NAMALWA (cell line): ENCODE data around the gene PDE4B.
A peak's percentile ranks its signal among the peaks of the same experiment; 100 is the strongest.

Experiments used
- DNase-seq: peaks from one replicate; pipeline ENCODE4 v3.0.0-alpha.2; 2015; ENCODE audit warnings: low spot score

Gene PDE4B

DNA sequence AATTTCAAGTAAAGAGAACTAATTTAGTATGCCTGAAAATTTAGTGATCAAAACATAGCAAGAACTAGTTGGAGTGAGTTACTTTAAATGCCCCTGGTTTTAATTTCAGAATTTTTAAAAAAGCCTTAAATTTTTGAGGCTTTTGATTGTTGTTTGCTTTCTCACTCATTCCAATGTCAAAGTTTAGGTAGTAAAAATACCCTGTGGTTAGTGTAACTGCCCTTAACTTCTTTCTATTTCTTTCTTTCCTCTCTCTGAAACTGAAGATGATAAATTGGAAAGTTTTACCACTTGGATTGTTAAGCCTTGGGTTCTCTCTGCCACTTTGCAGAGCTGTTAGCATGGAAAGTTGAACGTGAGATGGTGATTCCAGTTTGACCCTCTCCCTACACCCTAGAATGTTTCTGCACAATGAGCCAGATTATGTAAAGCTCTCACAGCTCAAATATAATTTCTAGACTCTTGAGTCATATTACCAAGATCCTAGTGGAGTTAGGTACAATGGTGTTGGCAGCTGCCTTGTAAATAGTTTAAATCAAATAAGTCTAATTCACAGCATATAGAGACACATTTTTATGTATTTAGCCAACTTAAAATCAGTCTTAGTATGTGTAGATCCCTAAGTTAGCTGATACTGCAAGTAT, 548.9 kb downstream of the PDE4B start:
- no peak for DNase-seq

- no peak for DNase-seq
Observed at GRCh38 chr1:66342707-66343106, 550.0 kb downstream of the PDE4B start.

- DNase-seq = no peak
Observed at GRCh38 chr1:66343569-66344325, 551.1 kb downstream of the PDE4B start.

DNA sequence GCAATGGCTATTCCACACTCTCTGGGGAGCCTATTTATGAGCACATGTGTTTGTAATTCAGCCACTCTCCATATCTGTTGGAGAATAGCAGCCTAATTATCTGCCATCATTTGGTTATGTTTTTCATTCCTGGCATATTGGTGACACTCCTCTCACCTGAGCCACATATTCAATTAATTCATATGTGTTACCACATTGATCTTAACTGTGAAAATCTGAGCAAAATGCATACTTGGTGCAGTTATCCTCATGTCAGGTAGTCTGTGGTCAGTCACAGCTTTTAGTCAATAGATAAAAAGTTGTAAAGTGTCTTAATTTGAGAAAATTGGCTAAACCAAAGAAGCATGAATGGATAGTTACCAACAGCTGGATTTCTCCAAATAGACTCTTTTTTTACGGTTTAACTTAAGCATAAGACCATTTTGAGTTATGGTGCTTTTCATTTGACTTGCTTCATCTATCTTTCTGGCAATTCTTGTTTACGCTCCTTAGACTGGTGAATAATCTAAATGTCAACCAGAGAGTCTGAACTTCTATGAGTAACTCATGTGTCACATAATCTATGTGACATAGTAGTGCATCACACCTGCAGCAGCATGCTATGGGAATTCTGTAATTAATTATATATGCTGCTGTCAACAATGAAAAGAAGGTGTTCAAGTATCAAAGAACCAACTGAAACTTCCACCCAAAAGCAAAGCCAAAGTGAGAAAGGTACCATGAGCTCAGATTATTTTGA, 553.5 kb downstream of the PDE4B start:
- no peak for DNase-seq

DNA sequence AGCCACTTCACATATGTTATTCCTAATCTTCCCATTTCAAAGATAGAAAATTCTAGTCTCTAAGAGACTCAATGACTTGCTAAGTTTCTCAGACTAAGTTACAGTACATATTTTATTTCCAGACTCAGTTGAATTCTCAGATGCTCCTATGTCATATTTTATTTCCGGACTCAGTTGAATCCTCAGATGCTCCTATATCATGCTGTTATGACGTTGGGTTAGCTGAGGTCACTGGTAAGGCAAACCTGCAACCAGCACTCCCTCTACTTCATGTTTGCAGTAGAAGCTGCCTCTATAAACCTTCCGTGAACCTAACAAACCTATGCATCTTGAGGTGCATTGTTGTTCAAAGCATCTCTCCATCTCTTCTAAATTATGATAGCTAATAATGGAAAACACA, 554.2 kb downstream of the PDE4B start:
- DNase-seq = no peak

DNA sequence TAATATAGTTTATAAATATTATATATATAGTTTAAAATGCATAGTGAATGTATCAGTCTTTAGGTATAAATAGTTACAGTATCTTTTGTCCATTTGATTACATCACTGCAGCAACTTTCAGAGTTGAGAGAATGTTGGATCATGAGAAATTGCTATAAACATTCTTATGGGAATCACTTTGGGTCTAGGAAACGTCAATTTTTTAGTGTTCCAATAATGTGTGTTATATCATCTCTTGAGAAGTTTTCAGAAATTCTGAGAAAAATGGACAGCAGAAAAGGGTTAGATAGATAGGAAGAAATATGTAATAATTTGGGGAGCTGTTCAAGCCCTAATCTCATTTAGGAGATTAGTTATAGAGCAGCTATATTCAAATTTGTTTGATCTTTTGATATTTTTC, 556.1 kb downstream of the PDE4B start:
- no peak for DNase-seq

- DNase-seq = peak; percentile 36
Observed at GRCh38 chr1:66349242-66349641, 556.5 kb downstream of the PDE4B start.

GRCh38 chr1:66350001-66350547, 557.4 kb downstream of the PDE4B start:
- DNase-seq = peak; percentile 80

GRCh38 chr1:66351478-66351877, 558.8 kb downstream of the PDE4B start:
- DNase-seq = no peak

DNA sequence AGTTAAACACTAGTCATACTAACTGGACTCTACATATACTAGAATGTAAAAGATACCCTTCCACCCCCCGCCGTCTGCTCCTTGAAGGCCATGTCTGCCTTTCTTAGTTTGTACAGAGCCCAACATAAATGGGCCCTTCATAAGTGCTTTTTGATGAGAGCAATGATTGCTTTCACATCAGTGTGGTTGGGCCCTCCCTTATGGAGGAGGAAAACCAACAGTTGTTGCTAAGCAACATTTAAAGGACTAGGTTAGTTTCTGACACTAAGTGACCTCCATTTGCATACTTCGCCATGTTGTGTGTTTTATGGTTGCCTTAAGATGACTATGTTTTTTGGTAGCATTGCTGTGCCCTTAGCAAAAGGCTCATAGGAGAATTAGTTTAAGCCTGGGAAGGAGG, 559.2 kb downstream of the PDE4B start:
- no peak for DNase-seq

GRCh38 chr1:66352792-66353191, 560.1 kb downstream of the PDE4B start:
- no peak for DNase-seq

- DNase-seq = no peak
Observed at GRCh38 chr1:66353257-66353656, 560.6 kb downstream of the PDE4B start.

DNA sequence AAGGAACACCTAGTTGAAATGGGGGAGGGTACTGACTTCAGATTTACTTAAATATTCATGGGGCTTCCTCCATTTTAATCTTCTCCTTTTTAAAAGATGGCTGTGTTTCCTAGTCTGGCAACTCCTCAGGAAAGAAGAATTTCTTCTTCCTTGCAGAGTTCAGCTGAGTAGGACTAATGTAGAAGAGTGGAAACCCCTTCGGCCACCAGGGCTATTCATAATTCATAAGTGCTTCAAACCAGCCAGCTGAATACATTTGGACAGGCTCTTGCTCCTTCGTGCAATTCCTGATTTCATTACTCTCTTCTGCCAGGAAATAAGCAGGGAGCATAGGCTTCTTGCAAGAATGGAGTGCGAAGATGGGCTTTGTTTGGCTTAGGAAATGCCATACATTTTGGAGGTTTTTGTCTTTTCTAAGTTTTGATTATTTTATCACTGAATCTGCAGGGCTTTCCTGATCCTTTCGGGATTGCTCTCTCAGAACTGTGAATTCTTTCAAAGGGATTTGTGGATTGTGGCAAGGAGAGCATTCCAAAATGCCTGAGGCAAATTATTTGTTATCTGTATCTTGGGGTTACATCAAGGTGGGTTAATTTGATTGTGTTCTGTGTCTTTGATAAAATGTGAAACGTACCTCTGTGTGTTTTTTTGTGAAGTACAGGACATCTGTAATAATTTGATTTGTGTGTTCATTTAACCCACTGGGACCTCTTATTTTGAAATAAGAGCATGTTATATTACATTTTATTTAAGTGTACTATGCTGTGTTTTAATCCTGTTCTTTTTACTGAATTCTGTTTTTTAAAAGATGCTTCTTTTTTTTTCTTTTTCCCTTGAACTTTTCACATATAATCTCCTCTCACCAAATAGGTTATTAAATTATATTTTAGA, 561.9 kb downstream of the PDE4B start:
- DNase-seq = no peak

DNA sequence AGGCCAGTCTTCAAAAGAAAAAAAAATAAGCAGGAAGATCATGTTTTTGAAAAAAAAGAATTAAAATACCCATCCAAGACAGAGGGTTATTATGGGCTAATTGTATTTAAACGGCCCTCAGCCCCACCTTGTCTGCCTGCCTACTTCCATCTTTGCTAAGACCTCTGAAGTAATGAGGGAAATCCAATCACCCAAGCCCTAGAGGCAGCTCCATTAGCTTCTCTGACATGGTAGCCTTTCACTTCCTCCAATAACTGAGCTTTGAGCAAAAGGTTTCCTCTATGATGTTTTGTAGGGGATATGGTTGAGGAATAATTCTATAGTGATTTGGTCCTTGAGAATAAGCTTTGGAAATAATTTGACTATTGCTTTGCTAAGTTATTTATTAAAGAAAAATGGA, 563.1 kb downstream of the PDE4B start:
- DNase-seq = no peak

DNA sequence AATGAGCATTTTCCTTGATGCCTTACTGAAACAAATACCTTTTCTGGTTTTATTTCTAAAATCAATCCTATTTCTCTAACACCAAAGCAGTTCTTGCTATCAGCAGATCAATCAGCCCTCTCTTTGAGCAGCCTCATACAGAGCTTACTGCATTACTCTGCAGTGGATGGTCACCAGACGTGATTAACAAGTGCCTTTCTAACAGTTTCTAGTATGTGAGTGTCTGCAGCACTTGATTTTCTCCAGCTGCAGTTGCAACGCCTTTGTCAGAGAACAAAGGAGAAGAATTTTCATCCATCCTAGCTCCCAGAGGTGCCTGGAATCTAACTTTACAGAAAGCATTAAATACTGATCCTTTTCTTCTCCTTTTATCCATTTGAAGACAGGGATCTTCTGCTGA, 563.9 kb downstream of the PDE4B start:
- DNase-seq = no peak

DNA sequence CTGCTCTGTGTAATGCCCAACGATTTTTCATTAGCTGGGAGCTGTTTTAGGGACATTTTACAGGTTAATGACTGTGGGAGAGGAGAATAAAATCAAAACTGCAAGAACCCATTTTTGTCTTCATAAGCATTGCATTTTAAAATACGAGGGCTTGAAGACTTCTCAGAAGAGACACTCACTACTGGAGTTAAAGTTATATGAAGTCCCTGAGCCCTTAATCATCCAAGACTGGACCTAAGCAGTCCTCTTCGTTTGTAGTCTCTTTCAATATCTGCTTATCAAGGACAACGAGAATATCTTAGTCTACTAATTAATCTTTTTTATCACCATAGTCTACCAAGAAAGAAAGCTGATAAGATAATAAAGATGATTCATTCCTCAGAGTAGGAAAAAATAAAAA, 564.3 kb downstream of the PDE4B start:
- DNase-seq = no peak

DNA sequence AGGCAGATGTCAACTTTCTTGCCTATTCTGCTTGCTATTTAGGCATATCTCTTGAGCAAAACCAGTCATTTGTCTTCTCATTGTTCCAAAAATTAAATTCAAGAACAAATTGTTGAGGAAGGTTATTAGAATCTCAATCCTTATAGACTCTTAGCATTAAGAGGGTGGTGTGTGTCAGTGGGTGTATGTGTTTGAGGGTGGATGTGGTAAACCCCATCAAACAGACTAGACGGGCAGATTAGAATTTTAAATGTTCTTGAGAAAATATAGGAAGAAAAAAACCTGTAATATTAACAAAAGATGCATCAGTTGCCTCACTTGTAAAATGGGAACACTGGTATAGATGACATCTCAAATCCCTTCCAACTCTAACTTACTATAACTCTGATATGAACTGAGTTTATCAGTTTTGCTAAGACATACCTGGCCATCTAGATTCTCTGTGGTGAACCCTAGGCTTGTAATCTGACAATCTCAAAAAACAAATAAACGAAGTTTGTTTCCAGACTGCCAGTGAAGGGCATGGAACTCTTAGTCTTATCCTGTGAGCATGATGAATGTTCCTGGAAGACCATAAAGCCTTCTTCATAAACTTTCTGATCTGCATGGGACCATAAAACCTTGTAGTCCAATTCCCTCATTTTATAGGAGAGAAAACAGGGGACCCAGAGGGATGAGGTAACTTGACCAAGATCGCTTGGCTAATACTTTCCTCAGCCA, 564.9 kb downstream of the PDE4B start:
- DNase-seq = no peak

DNA sequence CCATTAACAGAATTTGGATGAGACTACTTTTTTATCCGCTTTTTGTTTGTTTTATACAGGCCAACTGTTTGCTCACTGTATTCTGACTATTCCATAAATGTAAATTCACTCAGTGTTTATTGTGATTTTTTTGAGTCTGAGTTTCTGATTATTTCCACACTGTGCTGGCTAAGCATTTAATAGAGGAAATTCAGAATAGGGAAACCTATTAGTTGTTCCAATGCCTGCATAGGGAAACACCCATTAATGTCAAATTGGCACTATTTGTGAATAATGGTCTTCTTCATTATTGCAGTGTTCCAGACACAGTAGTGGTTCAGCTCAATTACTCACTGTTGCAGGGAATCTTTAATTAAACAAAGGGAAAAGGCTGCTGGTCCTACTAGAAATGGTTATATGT, 566.6 kb downstream of the PDE4B start:
- no peak for DNase-seq

- DNase-seq = no peak
Observed at GRCh38 chr1:66359815-66360214, 567.1 kb downstream of the PDE4B start.

GRCh38 chr1:66360285-66360724, 567.6 kb downstream of the PDE4B start:
- DNase-seq = peak; percentile 62
